Choroid plexus epithelial cell (primary cell): ENCODE data around the gene CFAP77.

Source experiments
- DNase-seq: peaks from one replicate; pipeline ENCODE4 v3.0.0-alpha.2; 2010; ENCODE audit warnings: low read depth
- H3K4me3 ChIP-seq: 2 replicates; pipeline ENCODE4 v1.5.1; 2011; ENCODE audit warnings: low read depth, mild to moderate bottlenecking, control low read depth, low read length, moderate library complexity
- CTCF ChIP-seq: conservative IDR thresholded peaks from 2 replicates; pipeline ENCODE4 v1.5.1; 2011; ENCODE audit warnings: low read depth, mild to moderate bottlenecking, control low read depth, inconsistent platforms, low read length, moderate library complexity

The CFAP77 gene

GRCh38 chr9:132587592-132587955 is 177.6 kb downstream of the CFAP77 start:
- TF ChIP-seq CTCF: no peak
- DNase-seq: no peak
- H3K4me3 ChIP-seq: no peak overlapping the region

GRCh38 chr9:132588098-132588497 is 178.1 kb downstream of the CFAP77 start:
- TF ChIP-seq CTCF: no peak
- DNase-seq: no peak
- no peak overlapping the region for H3K4me3 ChIP-seq

GRCh38 chr9:132588501-132589147 is 178.6 kb downstream of the CFAP77 start:
- no peak for DNase-seq
- no peak for TF ChIP-seq CTCF

GRCh38 chr9:132589148-132590036 is 179.4 kb downstream of the CFAP77 start:
- H3K4me3 ChIP-seq: no peak overlapping the region
- no peak for DNase-seq
- no peak for TF ChIP-seq CTCF

More at GRCh38 chr9:132588501-132589147, 178.6 kb downstream of the CFAP77 start:
- no peak overlapping the region for H3K4me3 ChIP-seq

GRCh38 chr9:132590037-132590317 is 180.0 kb downstream of the CFAP77 start:
- TF ChIP-seq CTCF: no peak
- no peak for DNase-seq
- no peak overlapping the region for H3K4me3 ChIP-seq

GRCh38 chr9:132590318-132591182 is 180.5 kb downstream of the CFAP77 start:
- TF ChIP-seq CTCF: no peak
- no peak overlapping the region for H3K4me3 ChIP-seq
- DNase-seq: no peak
